Mucosa of stomach (tissue), 1 donor: Measurements from ENCODE around the gene GRID1.

ENCODE experiments used
- H3K27me3 ChIP-seq: one replicate; pipeline ENCODE4 v1.7.0; 2013; ENCODE audit warnings: mild to moderate bottlenecking, low read length; ENCODE audit not compliant: control insufficient read depth, insufficient read depth
- H3K36me3 ChIP-seq: one replicate; pipeline ENCODE4 v1.7.0; 2013; ENCODE audit warnings: low read length; ENCODE audit not compliant: control insufficient read depth, insufficient read depth
- H3K4me1 ChIP-seq: one replicate; pipeline ENCODE4 v1.7.0; 2013; ENCODE audit warnings: mild to moderate bottlenecking, low read length; ENCODE audit not compliant: control insufficient read depth, insufficient read depth
- H3K4me3 ChIP-seq: one replicate; pipeline ENCODE4 v1.7.0; 2013; ENCODE audit warnings: low read length
- H3K9ac ChIP-seq: one replicate; pipeline ENCODE4 v1.7.0; 2013; ENCODE audit warnings: mild to moderate bottlenecking, low read length, moderate library complexity
- H3K9me3 ChIP-seq: one replicate; pipeline ENCODE4 v1.7.0; 2013; ENCODE audit warnings: mild to moderate bottlenecking, low read length, moderate library complexity; ENCODE audit not compliant: control insufficient read depth
- donor health status: Pancreatic carcinoma.

GRID1 gene

GRCh38 chr10:86356296-86356695 is 10.3 kb downstream of the GRID1 start:
- Histone ChIP-seq H3K4me1 (peaks cover 6% of the 10 kb centered on the region), H3K4me3 (no peak overlapping the region), H3K9ac (no peak overlapping the region), H3K27me3 (no peaks in the 10 kb centered on the region), H3K9me3 (no peaks in the 10 kb centered on the region), H3K36me3 (no peaks in the 10 kb centered on the region)

- Histone ChIP-seq H3K36me3 (no peaks in the 10 kb centered on the region), H3K4me1 (no peaks in the 10 kb centered on the region), H3K9me3 (no peaks in the 10 kb centered on the region), H3K9ac (no peak overlapping the region), H3K27me3 (no peaks in the 10 kb centered on the region), H3K4me3 (no peak overlapping the region)
These were observed 11.0 kb downstream of the GRID1 start for GRCh38 chr10:86355571-86356038.

- H3K27me3 ChIP-seq = no peaks in the 10 kb centered on the region
- H3K36me3 ChIP-seq = no peaks in the 10 kb centered on the region
- no peak overlapping the region for H3K4me3 ChIP-seq
- no peaks in the 10 kb centered on the region for H3K4me1 ChIP-seq
- H3K9ac ChIP-seq = no peak overlapping the region
- H3K9me3 ChIP-seq = no peaks in the 10 kb centered on the region
These were observed 11.6 kb downstream of the GRID1 start for GRCh38 chr10:86354761-86355540.

GRCh38 chr10:86353506-86354485 is 12.8 kb downstream of the GRID1 start:
- Histone ChIP-seq H3K9me3 (no peaks in the 10 kb centered on the region), H3K9ac (no peak overlapping the region)

GRCh38 chr10:86350897-86351296 is 15.7 kb downstream of the GRID1 start:
- Histone ChIP-seq H3K4me1 (peaks cover 6% of the 10 kb centered on the region), H3K27me3 (no peaks in the 10 kb centered on the region), H3K4me3 (no peak overlapping the region), H3K9me3 (no peaks in the 10 kb centered on the region), H3K9ac (no peak overlapping the region), H3K36me3 (no peaks in the 10 kb centered on the region)

More at GRCh38 chr10:86353506-86354485, 12.8 kb downstream of the GRID1 start:
- no peak overlapping the region for H3K4me3 ChIP-seq
- no peaks in the 10 kb centered on the region for H3K36me3 ChIP-seq
- H3K27me3 ChIP-seq = no peaks in the 10 kb centered on the region
- H3K4me1 ChIP-seq = no peaks in the 10 kb centered on the region

- Histone ChIP-seq H3K4me3 (no peak overlapping the region), H3K36me3 (no peaks in the 10 kb centered on the region), H3K4me1 (peaks cover 14% of the 10 kb centered on the region), H3K9me3 (no peaks in the 10 kb centered on the region), H3K27me3 (no peaks in the 10 kb centered on the region), H3K9ac (no peak overlapping the region)
These were observed 16.5 kb downstream of the GRID1 start for GRCh38 chr10:86349940-86350630.

GRCh38 chr10:86349474-86349873 is 17.1 kb downstream of the GRID1 start:
- Histone ChIP-seq H3K9me3 (no peaks in the 10 kb centered on the region), H3K9ac (no peak overlapping the region), H3K36me3 (no peaks in the 10 kb centered on the region), H3K4me3 (no peak overlapping the region), H3K4me1 (peaks cover 18% of the 10 kb centered on the region), H3K27me3 (no peaks in the 10 kb centered on the region)

- H3K4me1 ChIP-seq = peaks cover 18% of the 10 kb centered on the region
- H3K36me3 ChIP-seq = no peaks in the 10 kb centered on the region
- no peaks in the 10 kb centered on the region for H3K27me3 ChIP-seq
- no peak overlapping the region for H3K9ac ChIP-seq
- no peak overlapping the region for H3K4me3 ChIP-seq
- H3K9me3 ChIP-seq = no peaks in the 10 kb centered on the region
These were observed 18.0 kb downstream of the GRID1 start for GRCh38 chr10:86348321-86349210.

GRCh38 chr10:86347856-86348255 is 18.7 kb downstream of the GRID1 start:
- no peak overlapping the region for H3K4me3 ChIP-seq
- H3K4me1 ChIP-seq = peaks cover 18% of the 10 kb centered on the region
- no peaks in the 10 kb centered on the region for H3K27me3 ChIP-seq
- H3K9ac ChIP-seq = no peak overlapping the region
- no peaks in the 10 kb centered on the region for H3K9me3 ChIP-seq
- H3K36me3 ChIP-seq = no peaks in the 10 kb centered on the region

GRCh38 chr10:86346799-86347665 is 19.6 kb downstream of the GRID1 start:
- Histone ChIP-seq H3K27me3 (no peaks in the 10 kb centered on the region), H3K9me3 (no peaks in the 10 kb centered on the region), H3K9ac (no peak overlapping the region), H3K4me1 (peaks cover 18% of the 10 kb centered on the region), H3K4me3 (no peak overlapping the region), H3K36me3 (no peaks in the 10 kb centered on the region)
